GM12865 (cell line): ENCODE data around the gene CTSG.
"Not testable (repeated sequence)": the region's sequence is repeated elsewhere in the genome, so short reads cannot be mapped to it uniquely, and the experiment has no call there.

Experiments used
- DNase-seq: peaks from one replicate; pipeline ENCODE4 v3.0.0; 2010; ENCODE audit warnings: low read depth
- H3K4me3 ChIP-seq: 2 replicates; pipeline ENCODE4 v1.5.1; 2011; ENCODE audit warnings: mild to moderate bottlenecking, low read depth, low read length, control low read depth
- CTCF ChIP-seq: IDR thresholded peaks from 2 replicates; pipeline ENCODE4 v1.5.1; 2011; ENCODE audit warnings: low read length, control low read depth, low read depth, inconsistent platforms; ENCODE audit not compliant: insufficient read depth; ENCODE audit errors: missing control alignments

CTSG gene

GRCh38 chr14:24607081-24607480 lies 31.0 kb upstream of the CTSG start:
- no peak for TF ChIP-seq CTCF
- no peak overlapping the region for H3K4me3 ChIP-seq
- DNase-seq = peak; percentile 48

GRCh38 chr14:24606297-24606696 lies 30.2 kb upstream of the CTSG start:
- no peak overlapping the region for H3K4me3 ChIP-seq
- TF ChIP-seq CTCF = no peak
- no peak for DNase-seq

- H3K4me3 ChIP-seq = no peak overlapping the region
- TF ChIP-seq CTCF = peak; percentile 97
- DNase-seq = peak; percentile 76
Observed at GRCh38 chr14:24605435-24606190, 29.6 kb upstream of the CTSG start.

- TF ChIP-seq CTCF = no peak
- DNase-seq = no peak
- H3K4me3 ChIP-seq = no peak overlapping the region
Observed at GRCh38 chr14:24597403-24597802, 21.4 kb upstream of the CTSG start.

- no peak overlapping the region for H3K4me3 ChIP-seq
- TF ChIP-seq CTCF = no peak
- DNase-seq = no peak
Observed at GRCh38 chr14:24595073-24595808, 19.2 kb upstream of the CTSG start.

GRCh38 chr14:24591004-24591403 lies 15.0 kb upstream of the CTSG start:
- not testable (repeated sequence) for H3K4me3 ChIP-seq, DNase-seq

- DNase-seq, H3K4me3 ChIP-seq: not testable (repeated sequence)
Observed at GRCh38 chr14:24584402-24584801, 8.4 kb upstream of the CTSG start.

- TF ChIP-seq CTCF = no peak
- no peak overlapping the region for H3K4me3 ChIP-seq
Observed at GRCh38 chr14:24578558-24578957, 2.5 kb upstream of the CTSG start.

More at GRCh38 chr14:24578558-24578957, 2.5 kb upstream of the CTSG start:
- DNase-seq = no peak
